ENCODE data around the gene AFDN.

AFDN gene

GRCh38 chr6:167906899-167907298 lies 80.2 kb downstream of the AFDN start:
- H3K27ac ChIP-seq: no peak overlapping the region

DNA sequence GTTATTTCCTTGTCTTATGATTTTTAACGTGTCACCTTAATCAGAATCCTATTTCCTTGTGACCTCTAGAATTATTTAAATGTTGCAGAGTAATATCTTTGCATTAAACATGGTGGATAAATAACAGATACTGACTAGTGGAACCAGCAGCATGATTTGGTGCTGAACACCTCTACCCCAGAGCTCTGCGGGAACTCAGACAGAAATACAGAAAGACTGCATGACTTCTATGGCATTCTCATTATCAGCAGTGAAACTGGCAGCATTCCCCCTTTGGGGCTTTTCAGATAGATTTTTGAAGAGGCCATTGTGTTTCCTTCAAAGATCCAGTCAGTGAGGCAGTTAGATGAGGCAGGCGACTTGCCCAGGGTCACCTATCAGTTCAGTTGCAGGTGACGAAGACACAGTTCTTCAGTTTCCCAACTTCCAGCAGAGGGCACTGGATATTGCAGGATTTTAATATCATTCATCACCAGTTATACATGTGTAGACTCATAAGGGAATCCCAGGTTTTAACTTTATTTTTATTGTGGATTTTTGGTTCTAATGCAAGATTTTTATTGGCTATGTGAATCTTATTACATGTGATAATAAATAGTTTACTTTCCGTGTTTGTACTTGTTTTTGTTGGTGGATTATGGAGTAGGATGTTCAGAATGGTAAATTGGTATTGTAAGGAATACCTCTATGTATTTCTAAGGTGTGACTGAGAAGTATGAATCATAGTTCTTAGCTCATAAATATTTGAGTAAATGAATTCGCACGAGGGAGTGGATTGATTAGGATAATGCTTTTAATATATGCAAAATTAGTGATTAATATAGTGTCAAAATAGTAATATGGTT lies 81.3 kb downstream of the AFDN start:
- Histone ChIP-seq H3K27ac (no peak overlapping the region), H3K4me3 (no peak overlapping the region)

More at GRCh38 chr6:167906899-167907298, 80.2 kb downstream of the AFDN start:
- no peak overlapping the region for H3K4me3 ChIP-seq

GRCh38 chr6:167910007-167910406 lies 83.3 kb downstream of the AFDN start:
- Histone ChIP-seq H3K4me3 (no peak overlapping the region), H3K27ac (no peak overlapping the region)

- Histone ChIP-seq H3K4me3 (no peak overlapping the region), H3K27ac (no peak overlapping the region)
Measured at GRCh38 chr6:167910652-167911051, 83.9 kb downstream of the AFDN start.

- Histone ChIP-seq H3K4me3 (no peak overlapping the region), H3K27ac (no peak overlapping the region)
Measured at GRCh38 chr6:167912494-167912893, 85.8 kb downstream of the AFDN start.

DNA sequence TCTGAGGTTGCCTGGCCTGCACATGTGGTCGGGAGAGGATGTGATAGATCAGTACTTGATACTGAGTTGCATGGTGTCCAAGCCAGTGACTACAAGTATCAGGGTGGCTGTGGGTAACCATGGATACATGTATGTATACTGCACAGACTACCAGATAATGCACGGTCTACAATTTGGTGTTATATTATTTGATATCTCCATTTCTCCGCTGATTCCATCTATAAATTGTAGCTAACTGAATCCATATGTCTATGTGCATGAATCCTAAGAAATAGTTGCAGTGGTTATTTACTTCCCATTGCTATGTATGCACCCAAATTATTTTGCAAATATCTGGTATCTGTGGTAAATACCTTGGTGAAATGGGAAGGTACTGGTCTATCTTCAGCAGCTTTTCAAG lies 87.0 kb downstream of the AFDN start:
- no peak overlapping the region for H3K27ac ChIP-seq
- H3K4me3 ChIP-seq: no peak overlapping the region

- Histone ChIP-seq H3K4me3 (no peak overlapping the region), H3K27ac (no peak overlapping the region)
Measured at GRCh38 chr6:167915139-167915538, 88.4 kb downstream of the AFDN start.

DNA sequence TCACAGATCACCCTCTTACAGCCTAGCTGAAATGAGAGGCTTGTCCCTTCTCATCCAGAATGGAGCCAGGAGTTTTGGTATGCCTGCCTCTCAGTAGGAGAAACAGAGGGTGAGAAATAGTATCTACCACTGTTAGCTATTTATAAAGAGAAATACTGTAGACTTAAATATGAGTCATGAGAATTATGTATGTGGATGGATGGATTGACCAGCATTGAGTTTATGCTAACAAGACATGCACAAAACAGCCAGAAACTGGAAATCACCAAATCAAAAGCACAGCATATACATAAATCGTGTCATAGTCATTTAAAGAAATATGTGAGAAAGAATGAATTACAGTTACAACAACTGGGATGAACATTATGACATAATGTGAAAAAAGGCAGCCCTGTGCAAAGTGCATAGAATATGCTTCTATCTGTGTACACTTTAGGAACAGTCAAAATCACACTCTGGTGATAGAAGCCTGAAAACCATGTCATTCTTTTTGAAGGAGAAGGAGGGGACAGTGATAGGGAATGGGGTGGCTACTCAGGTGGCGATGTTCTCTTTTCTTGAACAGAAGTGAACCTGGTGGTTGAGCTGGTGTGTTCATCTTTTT lies 90.9 kb downstream of the AFDN start:
- no peak overlapping the region for H3K4me3 ChIP-seq

GRCh38 chr6:167918548-167919278 lies 92.0 kb downstream of the AFDN start:
- Histone ChIP-seq H3K27ac (no peak overlapping the region), H3K4me3 (no peak overlapping the region)

More for the DNA sequence above, 90.9 kb downstream of the AFDN start:
- H3K27ac ChIP-seq: no peak overlapping the region

DNA sequence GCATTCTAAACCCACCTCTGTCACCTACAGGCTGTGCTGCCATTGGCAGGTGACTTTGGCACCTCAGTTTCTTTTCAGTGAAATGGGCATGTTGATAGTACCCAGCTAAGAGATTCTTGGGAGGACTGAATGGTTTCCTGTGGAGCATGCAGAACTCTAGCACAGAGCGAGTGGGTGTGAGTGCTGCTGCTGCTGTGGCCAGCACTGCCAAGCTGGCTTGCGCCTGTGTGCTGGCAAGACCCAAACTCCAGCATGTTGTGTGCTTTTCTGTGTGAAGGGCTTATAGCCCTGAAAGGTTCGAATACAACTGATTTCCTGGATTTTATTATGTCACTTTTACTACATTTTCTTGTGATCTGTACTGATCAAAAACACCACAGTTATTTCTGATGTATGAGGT lies 92.6 kb downstream of the AFDN start:
- H3K27ac ChIP-seq: no peak overlapping the region
- no peak overlapping the region for H3K4me3 ChIP-seq

- H3K27ac ChIP-seq: no peak overlapping the region
- no peak overlapping the region for H3K4me3 ChIP-seq
Measured at GRCh38 chr6:167920165-167920564, 93.5 kb downstream of the AFDN start.

- Histone ChIP-seq H3K4me3 (no peak overlapping the region), H3K27ac (no peak overlapping the region)
Measured at GRCh38 chr6:167921831-167922230, 95.1 kb downstream of the AFDN start.

GRCh38 chr6:167925026-167925425 lies 98.3 kb downstream of the AFDN start:
- no peak overlapping the region for H3K4me3 ChIP-seq
- peak overlapping the region in 1 of 21 experiments; percentile 35 for H3K27ac ChIP-seq

DNA sequence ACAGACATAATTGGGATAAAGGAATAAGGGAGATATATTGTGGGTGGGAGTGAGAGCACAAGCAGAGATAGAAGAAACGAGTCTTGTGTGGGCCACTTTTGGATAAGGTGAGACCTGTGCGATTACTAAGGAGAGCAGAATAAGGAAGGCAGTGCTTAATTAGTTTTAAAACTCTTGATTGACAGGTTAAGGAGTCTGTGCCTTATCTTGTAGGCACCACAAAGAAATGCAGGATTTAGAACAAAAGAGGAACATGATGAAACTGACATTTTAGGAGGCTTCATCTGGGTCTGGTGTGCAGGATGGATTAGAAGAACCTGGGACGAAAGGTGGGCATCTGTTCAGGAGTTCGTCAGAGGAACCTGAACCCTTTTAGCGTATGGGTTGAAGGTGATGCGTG lies 100.5 kb downstream of the AFDN start:
- Histone ChIP-seq H3K4me3 (no peak overlapping the region), H3K27ac (no peak overlapping the region)

- no peak overlapping the region for H3K27ac ChIP-seq
Measured at GRCh38 chr6:167928111-167928510, 101.4 kb downstream of the AFDN start.

DNA sequence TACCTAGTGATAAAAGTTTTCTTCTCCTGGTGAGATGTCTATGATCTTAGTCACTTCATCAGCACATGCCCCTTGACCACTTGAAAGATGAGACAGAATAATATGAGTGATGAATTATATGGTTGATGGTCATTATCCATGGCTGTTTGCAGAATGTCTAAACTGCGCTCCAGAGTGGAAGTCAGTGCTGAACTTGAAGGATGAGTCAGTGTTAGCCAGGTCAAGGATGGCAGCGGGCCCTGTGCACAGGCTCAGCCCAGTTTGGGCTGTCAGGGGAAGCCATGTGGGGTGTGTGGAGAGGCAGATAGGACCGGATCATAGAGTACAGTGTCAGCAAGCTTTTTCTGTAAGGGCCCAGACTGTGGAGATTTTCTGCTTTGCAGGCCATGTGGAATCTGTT lies 103.6 kb downstream of the AFDN start:
- no peak overlapping the region for H3K27ac ChIP-seq

More at GRCh38 chr6:167928111-167928510, 101.4 kb downstream of the AFDN start:
- H3K4me3 ChIP-seq: no peak overlapping the region

DNA sequence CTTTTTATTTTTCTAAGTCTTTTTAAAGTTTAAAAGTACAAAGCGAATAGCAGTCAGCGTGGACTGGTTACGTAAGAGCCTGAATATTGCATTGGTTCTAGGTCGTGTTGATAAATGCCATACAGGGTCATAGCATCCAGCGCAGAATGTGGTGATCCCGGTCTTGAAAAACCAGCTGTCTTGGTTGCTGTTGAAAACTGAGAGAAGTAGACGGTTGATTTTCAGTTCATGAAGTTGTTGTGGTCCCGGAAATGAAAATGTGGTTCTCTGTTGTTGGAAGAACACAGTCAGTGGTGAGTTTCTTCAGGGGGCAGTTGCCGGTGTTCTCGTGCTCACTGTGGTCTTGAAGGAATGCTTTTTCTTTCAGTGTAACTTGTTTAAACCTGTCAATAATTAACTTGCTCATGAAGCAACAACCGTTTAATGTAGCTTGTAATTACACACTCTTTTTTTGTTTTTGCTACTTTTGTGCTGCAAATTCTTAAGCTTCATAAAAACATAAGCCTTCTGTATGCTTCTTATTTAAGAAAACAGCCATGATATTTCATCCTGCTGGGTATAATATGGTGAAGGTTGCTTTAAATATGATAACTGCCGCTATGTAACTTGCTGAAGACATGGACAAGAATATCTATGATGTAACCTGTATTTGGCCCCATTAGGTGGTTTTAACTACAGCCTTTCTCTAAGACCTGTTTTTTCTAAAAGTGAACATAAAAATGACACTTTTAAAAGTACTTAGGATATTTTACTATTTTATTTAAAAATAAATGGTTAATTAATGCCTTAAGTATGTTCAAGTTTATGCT lies 106.0 kb downstream of the AFDN start:
- peak overlapping the region in 9 of 21 experiments; percentile 3 to 65 (median 34) for H3K27ac ChIP-seq
- H3K4me3 ChIP-seq: peak overlapping the region in 1 of 7 experiments; percentile 17

More for the DNA sequence above, 103.6 kb downstream of the AFDN start:
- no peak overlapping the region for H3K4me3 ChIP-seq

DNA sequence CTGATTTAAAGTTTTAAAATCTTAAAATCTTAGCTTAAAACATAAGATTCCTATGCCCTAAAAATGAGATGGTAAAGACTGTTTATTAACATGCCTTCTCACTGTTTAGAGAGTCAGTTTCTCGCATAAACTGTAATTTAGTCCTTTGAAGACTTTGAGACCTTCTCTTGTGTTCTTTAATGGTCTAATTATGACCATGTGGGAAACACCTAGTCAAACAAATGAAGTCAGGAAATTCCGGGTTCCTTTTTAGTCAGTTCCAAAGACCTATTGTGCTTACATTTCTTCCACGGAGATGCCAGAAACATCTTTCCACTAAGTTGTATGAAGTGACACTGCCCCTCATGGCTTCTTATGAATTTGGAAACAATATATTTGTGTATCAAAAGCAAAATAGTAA lies 106.6 kb downstream of the AFDN start:
- peak overlapping the region in 1 of 7 experiments; percentile 17 for H3K4me3 ChIP-seq
- peak overlapping the region in 5 of 21 experiments; percentile 19 to 61 (median 34) for H3K27ac ChIP-seq

DNA sequence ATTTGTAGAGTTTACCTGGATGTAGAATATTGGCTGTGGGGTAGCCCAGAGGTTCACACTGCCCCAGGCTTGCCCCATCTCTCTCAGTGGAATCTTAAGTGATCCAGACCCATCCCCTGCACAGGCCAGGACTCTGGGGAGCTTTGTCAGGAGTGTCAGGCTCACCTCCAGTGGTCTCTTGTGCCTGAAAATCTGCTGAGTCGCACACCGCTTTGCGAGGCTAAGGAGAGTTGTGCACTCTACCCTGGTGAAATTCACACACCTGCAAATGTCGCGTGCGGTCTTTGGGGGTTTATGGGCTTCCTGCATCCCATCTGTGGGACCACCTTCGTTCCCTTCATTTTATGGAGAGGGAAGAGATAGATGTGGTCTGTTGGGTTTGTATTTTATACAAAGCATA lies 107.1 kb downstream of the AFDN start:
- Histone ChIP-seq H3K27ac (peak overlapping the region in 3 of 21 experiments; percentile 29 to 61 (median 39)), H3K4me3 (no peak overlapping the region)

DNA sequence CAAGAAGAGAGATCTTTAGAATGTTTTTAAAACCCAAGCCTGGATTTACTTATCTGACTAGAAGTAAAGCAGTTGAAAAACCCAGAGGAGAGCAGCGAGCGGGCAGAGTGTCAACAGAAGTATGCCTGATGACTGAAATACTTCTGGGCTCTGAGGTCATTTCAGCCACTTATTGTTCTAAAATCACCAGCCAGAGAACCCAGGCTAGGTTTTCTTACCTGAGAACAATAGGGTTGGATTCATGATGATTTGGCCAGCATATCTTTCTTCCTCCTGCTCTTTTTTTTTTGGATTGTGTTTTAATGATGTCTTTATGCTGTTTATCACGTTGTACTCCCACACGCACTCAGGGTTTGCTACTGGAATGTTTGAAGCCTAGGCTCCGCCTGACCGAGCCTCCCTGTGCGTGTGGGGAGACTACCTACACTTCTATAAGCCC lies 107.7 kb downstream of the AFDN start:
- H3K27ac ChIP-seq: peak overlapping the region in 3 of 21 experiments; percentile 29 to 61 (median 30)
- H3K4me3 ChIP-seq: no peak overlapping the region

Measured in skin epidermis (tissue), 12 donors.